GM12878 (cell line): ENCODE results near the gene E2F2.

Experiments used
- BHLHE40 ChIP-seq, 2 experiments: fragments of 450-650 bp in 1 of 2; IDR thresholded peaks; 2 replicates each; pipeline ENCODE4 v1.6.1; 2011 to 2017; ENCODE audit warnings: low read depth in 2 of 2, borderline replicate concordance in 1 of 2, improper control_type of control experiment in 1 of 2, low read length in 1 of 2, mild to moderate bottlenecking in 1 of 2
- CBX3 ChIP-seq: fragments of 200-600 bp; sonication (generic); IDR thresholded peaks from 2 replicates; pipeline ENCODE4 v1.6.1; 2016; ENCODE audit warnings: low read depth, borderline replicate concordance
- CHD2 ChIP-seq: IDR thresholded peaks from 2 replicates; pipeline ENCODE4 v1.6.1; 2011; ENCODE audit warnings: low read depth, low read length, improper control_type of control experiment, borderline replicate concordance
- EGR1 ChIP-seq, 2 experiments: IDR thresholded peaks; 1 replicate in 1 of 2; 2 replicates in 1 of 2; pipeline ENCODE4 v1.6.1; 2011 to 2012; ENCODE audit warnings: low read depth in 2 of 2, low read length in 2 of 2, borderline replicate concordance in 1 of 2, mild to moderate bottlenecking in 1 of 2, moderate library complexity in 1 of 2
- EZH2 ChIP-seq: IDR thresholded peaks from 2 replicates; pipeline ENCODE4 v1.6.1; 2012; ENCODE audit warnings: low read depth, mild to moderate bottlenecking, control low read depth, inconsistent platforms, low read length, borderline replicate concordance; ENCODE audit not compliant: control insufficient read depth
- LARP7 ChIP-seq: fragments of 450-650 bp; IDR thresholded peaks from 2 replicates; pipeline ENCODE4 v1.6.1; 2017; ENCODE audit warnings: mild to moderate bottlenecking
- POLR2A ChIP-seq: IDR thresholded peaks from 2 replicates; pipeline ENCODE4 v1.6.1; 2011; ENCODE audit warnings: low read depth, mild to moderate bottlenecking, low read length
- RFX5 ChIP-seq: IDR thresholded peaks from 2 replicates; pipeline ENCODE4 v1.6.1; 2011; ENCODE audit warnings: low read depth, low read length, improper control_type of control experiment
- ZNF274 ChIP-seq: IDR thresholded peaks from one replicate; pipeline ENCODE4 v1.8.0; 2011; ENCODE audit not compliant: insufficient read length, insufficient read depth
- TF ChIP-seq, protein P1 (sequence below), 3 experiments: IDR thresholded peaks in 2 of 3; conservative IDR thresholded peaks in 1 of 3; 2 replicates each; pipeline ENCODE4 v1.5.1; 2011; ENCODE audit warnings: low read depth in 3 of 3, low read length in 3 of 3, mild to moderate bottlenecking in 3 of 3, control low read depth in 2 of 3, moderate library complexity in 2 of 3, inconsistent platforms in 1 of 3, mixed read lengths in 1 of 3; ENCODE audit not compliant: control insufficient read depth in 2 of 3, insufficient read depth in 1 of 3; ENCODE audit errors: extremely low read depth in 1 of 3
- TF ChIP-seq, protein P2 (sequence below): IDR thresholded peaks from 2 replicates; pipeline ENCODE4 v1.6.1; 2012; ENCODE audit warnings: low read length, inconsistent platforms
- TF ChIP-seq, protein P3 (sequence below): fragments of 450-650 bp; IDR thresholded peaks from 2 replicates; pipeline ENCODE4 v1.6.1; 2017; ENCODE audit warnings: mild to moderate bottlenecking

DNA sequence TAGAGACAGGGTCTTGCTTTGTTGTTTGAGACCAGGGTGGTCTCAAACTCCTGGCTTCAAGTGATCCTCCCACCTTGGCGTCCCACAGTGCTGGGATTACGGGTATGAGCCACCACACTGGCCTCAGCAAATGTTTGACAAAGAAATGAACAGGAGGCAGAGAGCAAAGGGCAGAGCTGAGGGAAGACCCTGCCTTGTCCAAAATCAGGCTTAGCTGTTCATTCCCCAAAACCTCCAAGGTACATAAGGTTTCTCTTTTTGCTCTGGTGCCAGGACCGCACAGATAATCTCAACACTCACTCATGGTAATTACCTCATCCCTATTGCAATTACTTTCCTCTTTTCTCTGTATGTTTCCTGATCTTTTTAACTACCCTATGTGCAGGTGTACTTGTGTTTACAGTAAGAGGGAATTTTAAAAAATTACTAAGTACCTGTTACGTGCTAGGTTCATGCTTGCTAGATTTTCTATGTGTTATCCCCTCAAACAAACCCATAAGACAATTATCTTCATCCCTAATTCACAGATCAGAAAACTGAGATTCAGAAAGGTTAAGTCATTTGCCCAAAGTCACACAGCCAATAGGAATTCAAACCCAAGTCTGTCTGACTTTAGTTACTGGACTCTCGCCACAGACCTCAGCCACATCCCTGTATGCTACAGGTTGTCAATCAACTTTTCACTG is 58.5 kb downstream of the E2F2 start:
- TF ChIP-seq ZNF274 (no peak), POLR2A (no peak), RFX5 (no peak), EGR1 (IDR thresholded peaks at IDR 0.05; ENCODE audit: borderline replicate concordance in 1 of 2, low read depth in 2 of 2, low read length in 2 of 2) (no peak), EZH2 (no peak), CHD2 (no peak), LARP7 (no peak), BHLHE40 (IDR thresholded peaks at IDR 0.05; ENCODE audit: borderline replicate concordance in 1 of 2, low read depth in 2 of 2, low read length in 1 of 2) (no peak), CBX3 (no peak)
- TF ChIP-seq, protein P1, sequence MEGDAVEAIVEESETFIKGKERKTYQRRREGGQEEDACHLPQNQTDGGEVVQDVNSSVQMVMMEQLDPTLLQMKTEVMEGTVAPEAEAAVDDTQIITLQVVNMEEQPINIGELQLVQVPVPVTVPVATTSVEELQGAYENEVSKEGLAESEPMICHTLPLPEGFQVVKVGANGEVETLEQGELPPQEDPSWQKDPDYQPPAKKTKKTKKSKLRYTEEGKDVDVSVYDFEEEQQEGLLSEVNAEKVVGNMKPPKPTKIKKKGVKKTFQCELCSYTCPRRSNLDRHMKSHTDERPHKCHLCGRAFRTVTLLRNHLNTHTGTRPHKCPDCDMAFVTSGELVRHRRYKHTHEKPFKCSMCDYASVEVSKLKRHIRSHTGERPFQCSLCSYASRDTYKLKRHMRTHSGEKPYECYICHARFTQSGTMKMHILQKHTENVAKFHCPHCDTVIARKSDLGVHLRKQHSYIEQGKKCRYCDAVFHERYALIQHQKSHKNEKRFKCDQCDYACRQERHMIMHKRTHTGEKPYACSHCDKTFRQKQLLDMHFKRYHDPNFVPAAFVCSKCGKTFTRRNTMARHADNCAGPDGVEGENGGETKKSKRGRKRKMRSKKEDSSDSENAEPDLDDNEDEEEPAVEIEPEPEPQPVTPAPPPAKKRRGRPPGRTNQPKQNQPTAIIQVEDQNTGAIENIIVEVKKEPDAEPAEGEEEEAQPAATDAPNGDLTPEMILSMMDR (IDR thresholded peaks at IDR 0.05 in 2 of 3, conservative IDR thresholded peaks at IDR 0.05 in 1 of 3; ENCODE audit: control insufficient read depth in 2 of 3, extremely low read depth in 1 of 3, insufficient read depth in 1 of 3, low read depth in 3 of 3, low read length in 3 of 3): no peak
- TF ChIP-seq, protein P2, sequence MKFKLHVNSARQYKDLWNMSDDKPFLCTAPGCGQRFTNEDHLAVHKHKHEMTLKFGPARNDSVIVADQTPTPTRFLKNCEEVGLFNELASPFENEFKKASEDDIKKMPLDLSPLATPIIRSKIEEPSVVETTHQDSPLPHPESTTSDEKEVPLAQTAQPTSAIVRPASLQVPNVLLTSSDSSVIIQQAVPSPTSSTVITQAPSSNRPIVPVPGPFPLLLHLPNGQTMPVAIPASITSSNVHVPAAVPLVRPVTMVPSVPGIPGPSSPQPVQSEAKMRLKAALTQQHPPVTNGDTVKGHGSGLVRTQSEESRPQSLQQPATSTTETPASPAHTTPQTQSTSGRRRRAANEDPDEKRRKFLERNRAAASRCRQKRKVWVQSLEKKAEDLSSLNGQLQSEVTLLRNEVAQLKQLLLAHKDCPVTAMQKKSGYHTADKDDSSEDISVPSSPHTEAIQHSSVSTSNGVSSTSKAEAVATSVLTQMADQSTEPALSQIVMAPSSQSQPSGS: no peak
- TF ChIP-seq, protein P3, sequence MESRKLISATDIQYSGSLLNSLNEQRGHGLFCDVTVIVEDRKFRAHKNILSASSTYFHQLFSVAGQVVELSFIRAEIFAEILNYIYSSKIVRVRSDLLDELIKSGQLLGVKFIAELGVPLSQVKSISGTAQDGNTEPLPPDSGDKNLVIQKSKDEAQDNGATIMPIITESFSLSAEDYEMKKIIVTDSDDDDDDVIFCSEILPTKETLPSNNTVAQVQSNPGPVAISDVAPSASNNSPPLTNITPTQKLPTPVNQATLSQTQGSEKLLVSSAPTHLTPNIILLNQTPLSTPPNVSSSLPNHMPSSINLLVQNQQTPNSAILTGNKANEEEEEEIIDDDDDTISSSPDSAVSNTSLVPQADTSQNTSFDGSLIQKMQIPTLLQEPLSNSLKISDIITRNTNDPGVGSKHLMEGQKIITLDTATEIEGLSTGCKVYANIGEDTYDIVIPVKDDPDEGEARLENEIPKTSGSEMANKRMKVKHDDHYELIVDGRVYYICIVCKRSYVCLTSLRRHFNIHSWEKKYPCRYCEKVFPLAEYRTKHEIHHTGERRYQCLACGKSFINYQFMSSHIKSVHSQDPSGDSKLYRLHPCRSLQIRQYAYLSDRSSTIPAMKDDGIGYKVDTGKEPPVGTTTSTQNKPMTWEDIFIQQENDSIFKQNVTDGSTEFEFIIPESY: no peak
